Lung (tissue), 12 donors: Measurements from ENCODE around the gene BAHCC1. TPM values are rescaled to one million over a fixed set of nuclear protein-coding genes. Genes with fewer than 3 reads are reported as not detected.

Experiments
- ATAC-seq: fragments of 200-7000 bp; cut with Tn5 transposase; one replicate; pipeline ENCODE4 v1.9.1; 2020; ENCODE audit warnings: moderate number of reproducible peaks; ENCODE audit not compliant: insufficient read depth, low FRiP score
- DNase-seq, 3 donors: peaks; one replicate each; pipeline ENCODE4 v3.0.0-alpha.2; 2013 to 2017
- H3K27ac ChIP-seq, 2 donors: one replicate each; pipeline ENCODE4 v1.5.1; 2013; ENCODE audit warnings: mild to moderate bottlenecking in 2 of 2, moderate library complexity in 2 of 2, control low read depth in 1 of 2, inconsistent platforms in 1 of 2, low read depth in 1 of 2, low read length in 1 of 2
- H3K27me3 ChIP-seq, 3 donors: one replicate each; pipeline ENCODE4 v1.5.1; 2013; ENCODE audit warnings: low read length in 2 of 3; ENCODE audit not compliant: control insufficient read depth in 3 of 3, insufficient read depth in 3 of 3
- H3K36me3 ChIP-seq, 4 donors: one replicate each; pipeline ENCODE4 v1.5.1; 2013; ENCODE audit warnings: low read length in 4 of 4, mild to moderate bottlenecking in 1 of 4, moderate library complexity in 1 of 4; ENCODE audit not compliant: control insufficient read depth in 4 of 4, insufficient read depth in 4 of 4
- H3K4me1 ChIP-seq, 5 donors: one replicate each; pipeline ENCODE4 v1.5.1; 2013; ENCODE audit warnings: low read length in 5 of 5, mild to moderate bottlenecking in 2 of 5, moderate library complexity in 1 of 5; ENCODE audit not compliant: control insufficient read depth in 5 of 5, insufficient read depth in 5 of 5
- H3K4me3 ChIP-seq: one replicate; pipeline ENCODE4 v1.5.1; 2013; ENCODE audit warnings: mild to moderate bottlenecking, control low read depth, moderate library complexity
- H3K9ac ChIP-seq, 2 donors: one replicate each; pipeline ENCODE4 v1.5.1; 2013; ENCODE audit warnings: low read length in 2 of 2, control low read depth in 1 of 2; ENCODE audit not compliant: insufficient read depth in 1 of 2
- H3K9me3 ChIP-seq, 4 donors: one replicate each; pipeline ENCODE4 v1.5.1; 2013; ENCODE audit warnings: low read length in 3 of 4, mild to moderate bottlenecking in 1 of 4, moderate library complexity in 1 of 4; ENCODE audit not compliant: control insufficient read depth in 4 of 4, insufficient read depth in 3 of 4
- WGBS, 2 donors: extraction: QIAGEN DNeasy Blood & Tissue Kit; methylation state at CpG; one replicate each; pipeline ENCODE4 v1.1.7; 2013; 5-methylcytosine and 5-hydroxymethylcytosine counted together
- polyA plus RNA-seq, 2 donors: library from polyadenylated mRNA; stranded (reverse); fragments of 200-250 nt; gene quantifications; one replicate each; pipeline ENCODE4 v1.2.1, GENCODE V29; 2013
- total RNA-seq, 2 donors: library from RNA; depleted of rRNA in 1 of 2; stranded (reverse); fragments of >200 nt in 1 of 2; gene quantifications; one replicate each; pipeline ENCODE4 v1.2.1, GENCODE V29; 2014 to 2021
- TF ChIP-seq, protein P1 (sequence below): IDR thresholded peaks from 2 replicates; pipeline ENCODE4 v1.5.1; 2012; ENCODE audit warnings: mild to moderate bottlenecking; ENCODE audit errors: control extremely low read depth, extremely low read depth
- donor health status: control.
- donor health status: control.
- donor health status: Bipolar disorder and iron deficiency.
- donor health status: healthy.
- donor health status: DM: yes; HTN: yes; CAD: no.

BAHCC1 gene
- total and polyA plus RNA-seq, 4 donors = 7.6 to 24.9 (median 17.5) TPM

DNA sequence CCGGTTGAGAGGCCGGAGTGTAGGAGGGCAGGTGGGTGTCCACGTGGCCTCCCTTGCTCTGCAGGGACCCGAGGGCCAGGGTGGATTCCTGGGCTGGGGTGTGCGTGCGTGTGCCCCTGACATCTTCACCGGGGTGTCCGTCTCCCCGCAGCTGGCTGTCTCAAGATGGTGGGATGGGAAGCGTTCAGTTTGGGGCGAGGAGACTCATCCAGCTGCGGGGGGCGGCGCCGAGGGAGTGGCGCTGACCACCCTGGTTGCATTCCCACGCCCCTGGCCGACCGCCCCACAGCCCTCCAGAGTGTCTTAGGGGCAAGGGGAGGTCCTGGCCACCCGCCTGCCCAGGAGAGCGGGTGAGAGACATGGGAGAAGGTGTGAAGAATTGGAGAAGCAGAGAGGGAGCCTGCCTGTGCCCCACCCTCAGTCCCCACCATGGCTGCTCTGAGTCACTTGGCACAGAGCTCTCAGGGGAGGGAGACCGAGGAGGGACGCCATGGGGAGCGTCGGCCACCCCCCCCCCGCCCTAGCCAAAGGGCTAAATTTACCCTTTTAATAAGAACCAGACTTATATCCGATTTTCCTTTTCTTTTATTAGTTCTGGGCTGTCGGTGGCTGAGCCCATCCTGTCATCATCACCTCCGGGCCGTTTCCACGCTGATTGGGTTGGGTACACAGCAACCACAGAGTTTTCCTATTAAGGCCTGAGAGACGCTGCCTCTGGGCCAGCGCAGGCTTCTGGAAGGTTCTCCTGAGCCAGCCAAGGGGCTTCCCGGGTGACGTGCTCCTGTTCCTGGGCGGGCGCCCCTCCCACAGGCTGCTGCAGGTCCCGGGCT lies 22.0 kb downstream of the BAHCC1 start:
- Histone ChIP-seq H3K27me3 (no peaks in the 10 kb centered on the region), H3K4me1 (peaks cover 13 to 51% (median 32%) of the 10 kb centered on the region in 5 donors), H3K36me3 (no peaks in the 10 kb centered on the region), H3K27ac (peak overlapping the region in 1 of 2 donors; percentile 93), H3K9ac (no peak overlapping the region), H3K4me3 (no peak overlapping the region), H3K9me3 (no peaks in the 10 kb centered on the region)
- WGBS, 2 donors = 85 to 87% methylated on average over 34 to 38 of the region's 38 CpGs
- TF ChIP-seq, protein P1, sequence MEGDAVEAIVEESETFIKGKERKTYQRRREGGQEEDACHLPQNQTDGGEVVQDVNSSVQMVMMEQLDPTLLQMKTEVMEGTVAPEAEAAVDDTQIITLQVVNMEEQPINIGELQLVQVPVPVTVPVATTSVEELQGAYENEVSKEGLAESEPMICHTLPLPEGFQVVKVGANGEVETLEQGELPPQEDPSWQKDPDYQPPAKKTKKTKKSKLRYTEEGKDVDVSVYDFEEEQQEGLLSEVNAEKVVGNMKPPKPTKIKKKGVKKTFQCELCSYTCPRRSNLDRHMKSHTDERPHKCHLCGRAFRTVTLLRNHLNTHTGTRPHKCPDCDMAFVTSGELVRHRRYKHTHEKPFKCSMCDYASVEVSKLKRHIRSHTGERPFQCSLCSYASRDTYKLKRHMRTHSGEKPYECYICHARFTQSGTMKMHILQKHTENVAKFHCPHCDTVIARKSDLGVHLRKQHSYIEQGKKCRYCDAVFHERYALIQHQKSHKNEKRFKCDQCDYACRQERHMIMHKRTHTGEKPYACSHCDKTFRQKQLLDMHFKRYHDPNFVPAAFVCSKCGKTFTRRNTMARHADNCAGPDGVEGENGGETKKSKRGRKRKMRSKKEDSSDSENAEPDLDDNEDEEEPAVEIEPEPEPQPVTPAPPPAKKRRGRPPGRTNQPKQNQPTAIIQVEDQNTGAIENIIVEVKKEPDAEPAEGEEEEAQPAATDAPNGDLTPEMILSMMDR = no peak
- no peak for DNase-seq
- no peak for ATAC-seq

DNA sequence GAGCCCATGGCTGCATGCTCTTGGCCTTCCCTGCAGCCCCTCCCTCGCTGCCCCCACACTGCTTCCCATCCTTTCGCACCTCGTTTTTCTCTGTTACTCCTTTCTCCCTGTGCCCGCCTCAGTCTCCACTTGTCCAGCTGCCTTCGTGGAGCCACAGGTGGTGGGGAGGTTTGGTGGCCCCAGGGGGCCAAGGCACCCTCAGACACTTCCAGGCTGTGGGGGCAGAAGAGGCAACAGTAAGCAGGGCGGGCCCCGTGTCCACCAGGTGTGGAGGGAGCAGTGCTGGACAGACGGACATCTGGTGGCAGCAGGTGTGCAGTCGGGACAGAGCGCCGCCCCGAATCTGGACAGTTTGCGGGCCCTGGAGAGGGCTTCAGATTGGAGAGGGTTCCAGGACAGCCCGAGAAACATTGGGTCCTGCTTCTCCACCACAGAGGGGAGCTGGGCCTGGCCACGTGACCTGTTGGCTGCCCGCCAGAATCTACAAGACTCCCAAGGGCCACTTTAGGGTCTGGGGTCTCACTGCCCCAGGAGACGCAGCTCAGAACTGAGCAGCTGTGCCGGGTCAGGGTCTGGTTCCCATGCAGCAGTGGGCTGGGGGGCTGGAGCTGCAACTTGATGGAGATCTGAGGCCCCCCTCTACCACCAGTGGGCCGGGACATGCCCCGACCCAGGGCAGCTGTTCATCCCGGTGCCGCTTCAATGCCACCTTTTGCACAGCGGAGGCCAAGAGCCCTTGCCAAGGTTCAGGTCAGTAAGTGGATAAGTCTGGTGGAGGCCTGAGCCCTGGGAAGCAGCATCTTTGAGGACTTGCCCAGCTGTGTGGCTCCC lies 22.8 kb downstream of the BAHCC1 start:
- TF ChIP-seq, protein P1 = no peak
- Histone ChIP-seq H3K4me3 (no peak overlapping the region), H3K9me3 (no peaks in the 10 kb centered on the region), H3K27me3 (no peaks in the 10 kb centered on the region), H3K4me1 (peaks cover 11 to 51% (median 31%) of the 10 kb centered on the region in 5 donors), H3K36me3 (no peaks in the 10 kb centered on the region), H3K9ac (no peak overlapping the region), H3K27ac (peak overlapping the region in 1 of 2 donors; percentile 93)
- 80 to 87% methylated on average over 23 of the region's 23 CpGs for WGBS, 2 donors
- DNase-seq (no peak), ATAC-seq (no peak)

DNA sequence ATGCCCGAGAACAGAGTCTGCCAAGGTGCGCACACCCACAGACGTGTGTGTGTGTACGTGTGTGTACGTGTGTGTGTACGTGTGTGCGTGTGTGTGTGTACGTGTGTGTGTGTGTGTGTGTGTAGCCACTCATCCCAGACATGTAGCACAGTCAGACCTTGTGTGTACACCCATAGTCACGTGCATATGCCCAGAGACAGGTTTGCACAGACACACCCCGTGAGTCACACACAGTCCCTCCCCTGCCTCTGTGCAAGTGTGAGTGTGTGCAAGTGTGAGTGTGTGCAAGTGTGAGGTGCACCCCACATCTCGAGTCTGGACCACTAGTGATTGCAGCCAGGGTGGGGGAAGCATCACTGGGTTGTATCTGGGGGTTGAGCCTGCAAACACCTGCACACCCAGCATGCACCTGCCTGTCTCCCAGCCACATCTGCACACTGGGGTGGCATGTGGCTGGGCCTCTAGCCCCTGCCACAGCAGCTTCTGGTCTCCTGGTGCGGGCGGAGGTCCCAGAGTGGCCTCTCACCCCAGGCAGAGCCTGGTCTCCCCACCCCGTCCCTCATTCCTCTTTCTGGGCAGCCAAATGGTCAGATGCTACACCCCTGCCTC lies 23.6 kb downstream of the BAHCC1 start:
- no peak for ATAC-seq
- H3K4me3 ChIP-seq = no peak overlapping the region

More for the DNA sequence above, 23.6 kb downstream of the BAHCC1 start:
- Histone ChIP-seq H3K4me1 (peaks cover 13 to 57% (median 37%) of the 10 kb centered on the region in 5 donors), H3K27me3 (no peaks in the 10 kb centered on the region), H3K9me3 (no peaks in the 10 kb centered on the region), H3K36me3 (no peaks in the 10 kb centered on the region), H3K9ac (no peak overlapping the region), H3K27ac (peak overlapping the region in 1 of 2 donors; percentile 93)
- DNase-seq = no peak
- TF ChIP-seq, protein P1 = no peak
- WGBS, 2 donors = 55 to 59% methylated on average over 14 of the region's 14 CpGs
